HG03045 (cell line): Measurements from ENCODE around the gene NEDD4L.
A peak's percentile ranks its signal among the peaks of the same experiment; 100 is the strongest.
"Not testable (repeated sequence)": the region's sequence is repeated elsewhere in the genome, so short reads cannot be mapped to it uniquely, and the experiment has no call there.

ENCODE experiments used
- ATAC-seq: cut with Tn5 transposase; IDR thresholded peaks from one replicate; pipeline ENCODE4 v1.9.1; 2021; ENCODE audit warnings: mild to moderate bottlenecking, moderate library complexity; ENCODE audit not compliant: unreplicated experiment

The NEDD4L gene

DNA sequence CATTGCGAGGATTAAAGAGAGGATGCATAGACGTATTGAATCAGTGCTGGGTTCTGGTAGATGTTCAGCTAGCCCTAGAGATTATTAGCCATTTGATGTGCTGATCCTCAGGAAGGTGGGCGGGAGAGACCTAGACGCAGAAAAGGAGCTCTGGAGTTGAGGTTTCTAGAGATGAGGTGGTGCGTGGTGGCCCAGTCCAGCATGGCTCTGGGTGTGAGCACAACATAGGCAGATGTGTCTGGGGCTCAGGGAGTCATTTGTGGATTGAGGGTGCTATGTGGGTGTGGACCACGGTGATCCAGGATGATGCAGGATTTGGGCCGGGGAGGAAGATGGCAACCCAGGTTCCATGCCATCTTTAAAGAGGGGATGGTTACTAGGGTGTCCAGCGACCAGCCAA, 102.1 kb downstream of the NEDD4L start:
- no peak for ATAC-seq

DNA sequence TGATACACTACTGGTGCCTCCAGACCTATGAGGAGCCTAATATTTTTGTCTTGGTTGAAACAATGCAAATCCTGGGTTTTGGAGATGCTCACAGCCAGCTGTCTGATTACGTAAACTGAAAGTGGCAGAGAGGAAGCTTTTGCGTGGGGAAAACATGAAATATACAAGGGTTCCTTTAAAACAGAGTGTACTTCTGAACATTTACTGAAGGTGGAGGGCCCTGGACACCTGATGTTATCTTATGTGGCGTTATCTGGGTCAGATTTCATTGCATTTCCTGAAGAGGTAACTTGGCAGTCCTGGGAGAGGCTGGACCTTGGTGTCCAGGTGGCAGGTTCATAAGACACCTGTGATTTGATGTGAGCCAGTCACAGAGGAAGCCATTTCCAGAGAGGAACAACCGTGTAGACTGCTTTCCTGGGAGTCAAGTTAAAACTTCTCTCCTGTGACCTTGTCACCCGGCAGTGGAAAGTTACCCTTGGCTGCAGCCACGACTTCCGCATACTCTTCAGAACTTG, 105.0 kb downstream of the NEDD4L start:
- ATAC-seq: peak; percentile 65

DNA sequence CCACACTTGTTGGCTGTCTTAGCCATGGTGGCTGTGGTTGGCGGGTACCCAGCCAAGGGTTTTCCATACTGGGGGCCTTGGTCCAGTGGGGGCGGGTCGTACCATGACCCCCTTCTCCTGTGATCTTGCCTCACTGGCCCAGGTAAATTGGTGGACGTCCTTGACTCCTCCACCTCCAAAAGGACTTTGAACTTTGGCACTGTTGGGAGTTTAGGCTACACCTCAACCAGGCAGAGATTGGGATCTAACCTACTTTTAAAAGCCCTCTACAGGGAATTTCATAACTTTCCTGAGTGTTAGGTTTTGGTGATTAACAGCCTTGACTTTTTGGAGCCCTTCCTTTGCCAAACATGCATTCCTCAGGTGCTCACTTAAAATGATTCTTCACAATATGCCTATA, 106.7 kb downstream of the NEDD4L start:
- no peak for ATAC-seq

DNA sequence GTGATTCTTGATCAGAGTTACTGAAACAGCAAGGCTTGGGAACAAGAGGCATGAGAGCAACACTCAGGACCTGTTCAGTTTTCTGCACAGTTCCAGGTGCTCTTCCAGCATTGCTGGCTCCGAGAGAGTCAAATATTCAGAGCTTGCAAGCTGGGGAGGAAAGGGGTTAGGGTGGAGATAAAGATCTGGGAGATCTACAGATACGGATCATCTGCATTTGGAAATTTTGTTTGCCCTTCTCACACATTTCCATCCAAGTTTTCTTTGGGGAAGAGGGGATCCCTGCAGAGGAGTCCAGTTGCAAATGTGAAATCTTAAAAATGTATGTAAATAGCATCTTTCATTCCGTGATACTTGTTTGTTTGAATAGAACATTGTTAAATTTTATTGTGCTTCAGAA, 108.2 kb downstream of the NEDD4L start:
- no peak for ATAC-seq

DNA sequence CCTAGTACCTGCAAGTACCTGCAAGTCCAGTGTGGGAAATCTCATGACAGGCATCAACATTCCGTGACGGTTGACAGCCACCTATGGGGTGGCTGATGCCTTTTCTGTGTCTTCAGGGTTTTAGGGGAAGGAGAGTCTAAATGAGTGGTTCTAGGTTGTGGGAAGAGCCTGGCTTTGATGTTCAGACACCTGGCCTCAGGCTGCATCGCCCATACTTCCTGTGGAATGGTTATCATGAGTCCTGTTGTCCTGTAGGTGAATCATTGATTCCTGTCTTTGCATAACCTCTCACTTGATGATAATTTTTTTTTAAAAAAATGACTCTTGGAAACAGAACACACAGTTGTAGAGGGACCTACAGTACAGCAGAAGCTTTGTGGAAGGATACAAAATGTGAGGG, 108.9 kb downstream of the NEDD4L start:
- no peak for ATAC-seq

DNA sequence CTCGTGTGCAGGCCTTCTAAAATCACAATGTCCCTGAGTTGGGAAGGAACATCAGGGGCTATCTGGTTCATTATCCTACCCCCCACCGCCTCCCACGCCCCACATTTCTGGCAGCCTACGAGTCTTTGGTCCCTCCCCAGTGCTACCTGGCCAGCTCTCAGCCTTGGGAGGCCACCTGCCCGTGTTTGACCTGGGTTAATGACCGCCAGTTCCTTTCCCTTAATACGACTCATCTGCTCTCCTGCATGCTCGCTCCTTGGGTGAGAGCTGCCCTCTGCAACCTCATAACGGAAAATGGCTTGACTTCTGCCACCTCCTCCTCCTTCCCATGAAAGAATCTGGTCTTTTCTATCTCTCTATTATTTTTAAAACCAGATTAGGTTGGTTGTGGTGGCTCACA, 112.5 kb downstream of the NEDD4L start:
- ATAC-seq: no peak

DNA sequence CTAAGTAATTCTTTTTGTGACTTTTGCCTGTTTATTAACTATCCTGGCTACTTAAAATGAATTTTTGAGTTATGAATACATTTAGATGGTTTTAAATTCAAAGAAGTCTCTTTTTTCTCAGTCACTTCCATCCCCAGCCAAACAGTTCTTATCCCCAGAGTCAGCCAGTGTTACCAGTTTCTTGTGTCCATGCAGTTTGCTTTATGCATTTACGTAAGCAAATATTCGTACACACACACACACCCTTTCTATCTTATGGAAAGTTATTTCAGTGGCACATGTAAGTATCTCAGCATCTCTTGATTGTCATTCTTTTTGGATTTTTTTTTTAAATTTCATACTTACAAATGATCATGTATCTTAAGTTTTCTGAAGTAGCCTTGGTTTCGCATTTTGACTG, 113.2 kb downstream of the NEDD4L start:
- ATAC-seq: no peak

DNA sequence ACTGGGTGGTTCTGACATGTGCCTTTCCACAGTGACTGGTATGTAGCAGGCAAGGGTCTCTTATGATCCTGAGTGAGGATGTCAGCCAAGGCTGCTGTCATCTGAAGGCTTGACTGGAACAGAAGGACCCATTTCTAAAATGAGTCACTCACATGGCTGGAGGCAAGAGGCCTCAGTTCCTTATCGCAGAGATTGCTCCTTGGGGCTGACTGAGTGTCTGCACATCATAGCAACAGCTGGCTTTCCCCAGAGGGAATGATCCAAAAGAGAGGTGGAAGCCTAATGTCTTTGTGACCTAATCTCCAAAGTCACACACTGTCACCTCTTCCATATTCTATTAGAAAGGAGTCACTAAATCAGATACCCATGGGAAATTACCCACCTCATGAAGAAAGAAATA, 114.0 kb downstream of the NEDD4L start:
- no peak for ATAC-seq

DNA sequence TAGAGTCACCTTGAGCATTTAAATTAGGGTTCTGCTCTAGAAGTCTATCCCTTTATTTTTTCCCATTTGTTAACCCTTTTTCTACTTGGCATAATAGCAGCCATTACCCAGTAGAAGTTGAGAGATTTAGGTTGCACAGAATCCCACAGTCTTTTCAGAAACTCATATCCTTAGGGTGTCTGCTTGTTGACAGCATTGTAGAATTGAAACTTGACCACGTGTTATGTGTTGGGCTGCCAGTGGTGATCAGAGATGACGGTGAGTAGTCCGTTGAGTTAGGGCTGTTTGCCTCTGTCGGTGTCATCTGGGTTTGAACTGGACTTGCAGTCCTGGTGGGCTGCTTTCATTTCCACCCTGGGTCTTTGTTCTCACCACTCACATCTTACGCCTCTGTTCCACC, 114.4 kb downstream of the NEDD4L start:
- no peak for ATAC-seq

DNA sequence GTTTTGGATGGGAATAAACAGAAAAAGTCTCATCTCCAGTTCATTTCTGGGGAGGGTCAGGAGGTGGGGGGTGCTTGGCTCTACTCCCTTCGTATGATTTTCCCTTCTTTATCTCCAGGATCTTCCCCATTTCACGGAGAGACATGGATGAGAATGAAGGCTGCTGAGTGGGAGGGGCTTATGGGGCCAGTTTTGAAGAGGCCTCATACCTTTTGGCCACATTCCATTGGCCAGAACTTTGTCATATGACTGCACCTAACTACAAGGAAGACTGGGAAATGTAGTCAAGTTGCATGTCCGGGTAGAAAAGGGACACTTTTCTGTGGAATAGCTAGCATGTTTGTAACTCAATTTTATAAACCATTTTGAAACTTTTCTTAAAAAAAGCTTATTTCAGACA, 117.6 kb downstream of the NEDD4L start:
- no peak for ATAC-seq

DNA sequence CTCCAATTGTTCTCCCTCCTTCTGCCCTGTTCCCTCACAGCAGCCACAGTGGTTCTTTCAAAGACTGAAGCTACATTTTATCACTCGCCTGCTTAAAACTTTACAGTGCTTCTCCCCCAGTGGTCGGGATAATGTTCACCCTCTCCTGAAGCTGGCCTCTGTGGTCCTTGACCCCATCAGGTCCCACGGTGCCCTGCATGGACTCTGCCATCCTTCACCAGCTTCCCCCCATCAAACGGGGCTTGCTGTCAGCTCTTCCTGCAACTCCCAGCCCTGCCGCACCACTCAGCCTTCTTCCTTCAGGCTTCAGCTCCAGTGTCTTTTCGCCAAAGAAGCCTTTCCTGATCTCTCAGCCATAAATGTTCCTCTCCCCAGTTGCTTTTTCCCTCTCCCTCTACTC, 118.1 kb downstream of the NEDD4L start:
- no peak for ATAC-seq

DNA sequence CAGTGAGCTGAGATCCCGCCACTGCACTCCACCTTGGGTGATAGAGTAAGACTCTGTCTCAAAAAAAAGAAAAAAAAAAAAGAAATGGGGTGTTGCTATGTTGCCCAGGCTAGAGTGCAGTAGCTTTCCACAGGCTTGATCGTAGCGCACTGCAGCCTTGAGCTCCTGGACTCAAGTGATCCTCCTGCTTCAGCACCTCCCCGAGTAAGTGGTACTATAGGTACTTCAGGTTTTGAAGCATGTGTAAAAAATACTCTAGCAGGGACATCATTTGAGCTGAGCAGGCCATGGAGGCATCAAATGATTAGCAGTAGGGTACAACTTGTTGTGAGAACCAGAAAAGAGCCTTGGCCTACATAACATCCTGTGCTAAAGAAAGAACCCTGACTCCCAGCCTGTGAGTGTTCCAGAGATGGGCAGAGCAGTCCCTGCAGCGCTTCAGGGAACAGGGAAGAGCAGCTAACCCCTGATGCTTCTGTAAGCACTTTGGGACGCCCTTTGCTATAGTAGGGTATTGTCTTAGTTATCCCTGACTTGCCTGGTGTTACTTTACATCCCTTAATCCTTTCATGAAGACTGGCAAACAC, 119.1 kb downstream of the NEDD4L start:
- ATAC-seq: no peak

DNA sequence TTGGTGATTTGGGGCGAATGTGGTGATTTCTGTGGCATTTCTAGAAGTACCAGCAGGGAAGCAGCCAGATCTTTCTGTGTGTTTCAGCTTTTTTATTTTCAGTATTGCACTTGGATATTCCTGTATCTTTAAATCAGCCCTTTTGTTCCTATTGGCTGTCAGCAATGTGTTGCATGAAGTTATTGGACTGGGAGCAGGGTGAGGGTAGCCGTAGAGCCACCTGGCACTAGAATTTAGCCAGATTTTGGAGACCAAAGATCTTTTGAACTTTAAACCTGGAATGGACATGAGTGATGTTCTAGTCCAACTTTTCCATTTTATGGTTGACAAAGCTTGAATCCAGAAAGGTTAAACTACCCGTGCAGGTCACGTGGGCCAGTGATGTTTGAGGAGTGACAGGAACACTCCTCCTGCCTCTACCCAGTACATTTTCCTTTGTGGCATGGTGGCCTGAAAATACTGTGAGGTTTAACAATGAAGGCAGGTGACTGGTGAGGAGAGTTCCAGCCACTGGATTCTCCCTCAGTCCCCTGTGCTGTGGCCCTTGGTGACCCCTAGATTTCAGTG, 122.3 kb downstream of the NEDD4L start:
- ATAC-seq: no peak

DNA sequence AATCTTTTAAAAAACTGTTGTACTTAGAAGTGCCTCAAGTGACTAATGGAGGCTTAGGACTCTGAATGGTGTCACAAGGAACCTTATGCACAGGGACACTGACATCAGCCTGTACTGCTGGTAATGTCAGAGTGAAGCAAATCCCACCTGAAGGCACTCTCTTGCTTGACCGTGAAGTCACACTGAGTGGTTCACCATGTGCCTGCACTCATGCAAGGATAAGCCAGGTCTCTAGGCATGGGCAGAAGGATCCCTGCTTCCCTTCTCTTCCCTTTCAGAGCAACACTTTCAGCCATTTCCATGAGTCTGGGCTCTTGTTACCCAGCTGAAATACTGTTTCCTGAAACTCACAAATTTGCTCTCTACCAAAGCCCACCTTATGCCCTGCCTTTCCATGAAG, 123.0 kb downstream of the NEDD4L start:
- ATAC-seq: no peak

DNA sequence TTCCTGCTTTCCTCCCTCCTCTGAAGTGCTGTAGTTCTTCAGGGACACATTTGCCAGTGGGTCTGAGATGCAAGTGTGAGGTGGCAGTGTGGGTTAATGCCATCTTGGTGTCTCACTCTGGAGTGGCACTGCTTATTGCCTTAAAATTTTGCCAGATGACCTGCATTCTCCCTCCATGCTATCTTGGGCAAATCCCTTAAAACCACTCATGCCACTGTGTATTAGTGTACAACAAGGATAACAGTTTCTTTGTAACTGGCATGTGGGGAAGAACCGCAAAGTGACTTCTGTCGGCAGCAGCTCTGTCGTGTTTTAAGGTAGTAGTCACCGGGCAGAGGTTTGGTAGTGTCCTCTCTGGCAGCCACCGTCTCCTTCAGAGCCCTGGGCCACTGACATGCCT, 124.2 kb downstream of the NEDD4L start:
- no peak for ATAC-seq

DNA sequence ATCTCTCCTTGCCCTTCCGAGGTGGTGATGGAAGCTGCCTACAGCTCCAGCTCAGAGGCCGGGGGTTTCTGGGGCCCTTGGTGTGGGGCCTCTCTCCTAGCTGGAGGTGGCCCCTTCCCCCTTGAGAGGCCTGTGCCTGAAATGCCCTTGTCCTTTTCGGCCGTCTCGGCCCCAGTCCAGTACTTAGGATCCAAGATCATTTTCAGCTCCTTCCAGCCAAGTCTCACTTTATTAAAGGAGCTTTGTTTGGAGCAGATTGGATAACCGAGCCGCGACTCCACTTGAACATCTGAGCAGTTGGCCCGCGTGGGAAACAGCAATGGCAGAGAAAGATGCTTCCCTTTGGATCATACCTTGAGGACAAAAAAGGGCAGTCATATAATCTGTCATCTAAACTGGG, 125.0 kb downstream of the NEDD4L start:
- no peak for ATAC-seq

DNA sequence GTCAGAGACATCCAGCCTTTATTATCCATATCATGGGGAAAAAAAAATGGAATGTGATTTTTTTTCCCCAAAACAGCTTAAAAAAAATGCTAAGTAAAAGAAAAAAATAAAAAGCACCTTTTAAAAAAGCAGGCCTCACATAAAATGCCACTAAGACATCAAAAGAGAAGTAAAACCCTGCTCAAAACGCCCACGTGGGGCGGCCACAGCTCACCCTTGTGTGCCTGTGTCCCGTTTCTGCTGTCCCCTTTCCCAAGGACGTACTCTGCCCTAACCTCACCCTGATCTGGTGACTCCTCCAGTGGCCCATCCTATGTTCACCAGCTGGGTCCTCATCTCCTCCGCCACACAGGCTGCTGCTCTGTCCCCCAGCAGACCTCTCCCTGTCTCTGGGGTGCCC, 125.4 kb downstream of the NEDD4L start:
- no peak for ATAC-seq

DNA sequence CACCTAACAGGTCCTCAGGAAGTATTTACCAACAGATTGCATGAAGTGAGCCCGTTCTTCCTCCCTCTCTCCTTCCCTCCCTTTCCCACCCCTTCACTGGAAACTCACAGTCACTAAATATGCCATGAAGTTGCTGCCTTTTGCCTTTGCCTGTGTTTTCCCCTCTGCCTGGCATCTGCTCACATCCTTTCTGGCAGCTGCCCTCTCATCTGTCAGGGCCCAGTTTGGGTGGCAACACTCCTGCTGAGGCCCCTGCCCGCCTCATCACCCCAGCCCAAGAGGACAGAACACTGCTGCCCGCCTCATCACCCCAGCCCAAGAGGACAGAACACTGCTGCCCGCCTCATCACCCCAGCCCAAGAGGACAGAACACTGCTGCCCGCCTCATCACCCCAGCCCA, 126.0 kb downstream of the NEDD4L start:
- not testable (repeated sequence) for ATAC-seq

DNA sequence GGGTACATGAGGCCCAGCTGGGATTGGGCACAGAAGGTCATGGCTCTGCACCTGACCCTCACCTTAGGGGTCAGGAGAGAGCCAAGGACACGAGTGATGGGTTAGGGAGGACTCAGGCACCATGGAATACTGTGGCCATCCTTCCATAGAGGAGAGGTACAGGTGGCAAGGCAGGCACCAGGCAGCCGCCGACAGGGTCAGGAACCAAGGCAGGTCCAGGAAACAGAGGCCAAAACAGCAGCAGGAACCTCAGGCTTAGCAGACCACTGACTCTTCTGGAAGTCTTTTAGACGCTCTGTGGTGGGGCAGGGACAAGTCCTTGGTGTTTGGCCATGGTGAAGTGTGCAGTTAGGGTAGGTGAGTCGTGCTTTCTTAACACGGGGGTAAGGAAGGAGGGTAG, 128.0 kb downstream of the NEDD4L start:
- ATAC-seq: no peak

DNA sequence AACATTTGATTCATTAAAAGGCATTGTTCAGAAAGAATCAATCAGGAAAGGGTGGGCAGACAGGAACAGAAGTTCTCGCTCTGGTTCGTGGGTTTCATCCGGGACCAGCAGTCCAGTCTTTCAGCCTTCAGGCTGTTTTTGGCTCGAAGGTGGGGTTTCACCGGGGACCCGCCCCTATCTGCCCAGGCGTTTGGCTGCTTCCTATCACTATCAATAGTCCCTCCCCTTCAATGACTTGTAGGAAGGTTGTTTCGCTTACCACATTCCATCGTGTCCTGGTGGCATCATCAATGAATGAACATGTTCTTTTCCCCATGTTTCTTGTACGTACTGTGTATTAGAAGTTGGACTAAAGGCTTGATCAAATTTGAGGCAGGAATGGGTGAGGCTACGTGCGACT, 130.3 kb downstream of the NEDD4L start:
- no peak for ATAC-seq

DNA sequence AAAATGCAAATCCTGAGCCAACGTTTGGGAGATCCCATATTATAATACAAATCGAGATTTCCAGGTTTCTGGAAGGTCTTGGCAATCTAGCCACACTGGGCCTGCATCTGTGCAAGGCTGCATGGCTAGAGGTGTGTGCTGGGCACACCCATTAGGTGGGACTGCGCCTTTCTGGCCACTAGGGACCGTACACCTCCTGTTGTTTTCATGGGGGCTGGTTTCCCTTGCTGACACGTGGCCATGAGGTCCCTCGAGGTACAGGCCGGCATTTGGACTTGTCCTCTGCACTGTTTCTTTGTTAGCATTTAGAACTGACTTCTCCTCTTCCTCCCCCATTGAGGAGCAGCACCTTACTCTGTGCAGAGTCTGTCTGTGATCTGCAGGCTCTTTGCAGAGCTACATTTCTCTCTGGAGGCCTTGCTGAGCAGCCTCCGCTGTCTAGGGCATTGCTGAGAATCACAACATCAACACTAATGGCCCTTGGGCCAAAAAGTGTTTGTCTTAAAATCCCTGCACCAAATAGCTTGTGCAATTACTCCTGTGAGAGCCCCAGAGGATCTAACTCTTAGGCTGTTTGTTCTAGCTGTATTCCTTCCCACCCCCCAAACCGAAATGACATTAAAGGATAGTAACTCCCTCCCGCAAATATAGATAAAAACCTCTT, 131.2 kb downstream of the NEDD4L start:
- ATAC-seq: no peak

DNA sequence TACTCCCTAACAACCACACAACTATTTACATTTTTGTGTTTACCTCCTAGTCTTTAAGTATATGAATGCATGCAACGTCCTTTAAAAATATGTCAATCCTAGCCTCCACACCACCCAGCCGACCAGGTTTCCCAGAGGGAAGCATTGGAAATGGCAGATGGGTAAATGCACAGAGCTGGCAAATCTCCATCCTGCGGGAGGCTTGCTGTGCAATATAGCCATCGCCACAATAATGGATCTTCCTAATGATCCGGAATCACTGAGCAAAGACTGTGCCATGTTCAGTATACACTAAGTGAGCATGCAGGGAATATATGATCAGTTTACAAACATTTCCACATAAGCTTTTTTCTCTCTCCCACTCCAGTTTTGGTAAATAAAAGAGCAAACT, 131.8 kb downstream of the NEDD4L start:
- ATAC-seq: no peak
